GM12878 (cell line): ENCODE measurements around the gene CENPP.

Experiments
- ATF7 ChIP-seq: fragments of 450-650 bp; IDR thresholded peaks from 2 replicates; pipeline ENCODE4 v1.6.1; 2016; ENCODE audit warnings: low read depth, mild to moderate bottlenecking
- FOXM1 ChIP-seq: IDR thresholded peaks from 2 replicates; pipeline ENCODE4 v1.6.1; 2012; ENCODE audit warnings: low read depth, mild to moderate bottlenecking, inconsistent platforms, low read length, moderate library complexity
- GABPA ChIP-seq: IDR thresholded peaks from 2 replicates; pipeline ENCODE4 v1.6.1; 2014; ENCODE audit warnings: antibody characterized with exemption, low read depth, mild to moderate bottlenecking, inconsistent platforms
- JUND ChIP-seq: IDR thresholded peaks from 2 replicates; pipeline ENCODE4 v1.6.1; 2012; ENCODE audit warnings: low read depth, mild to moderate bottlenecking, low read length, improper control_type of control experiment, moderate library complexity
- POLR2A ChIP-seq: IDR thresholded peaks from 2 replicates; pipeline ENCODE4 v1.6.1; 2011; ENCODE audit warnings: low read depth, mild to moderate bottlenecking, low read length
- SMC3 ChIP-seq: IDR thresholded peaks from 2 replicates; pipeline ENCODE4 v1.6.1; 2011; ENCODE audit warnings: low read length, improper control_type of control experiment, borderline replicate concordance
- SRF ChIP-seq, 2 experiments: IDR thresholded peaks; 2 replicates each; pipeline ENCODE4 v1.6.1; 2011; ENCODE audit warnings: low read depth in 2 of 2, low read length in 2 of 2, mild to moderate bottlenecking in 1 of 2, moderate library complexity in 1 of 2
- YY1 ChIP-seq: IDR thresholded peaks from 2 replicates; pipeline ENCODE4 v1.6.1; 2011; ENCODE audit warnings: low read depth, mild to moderate bottlenecking, low read length
- ZZZ3 ChIP-seq: IDR thresholded peaks from 2 replicates; pipeline ENCODE4 v1.6.1; 2011; ENCODE audit warnings: low read depth; ENCODE audit not compliant: control insufficient read depth, insufficient read length

DNA sequence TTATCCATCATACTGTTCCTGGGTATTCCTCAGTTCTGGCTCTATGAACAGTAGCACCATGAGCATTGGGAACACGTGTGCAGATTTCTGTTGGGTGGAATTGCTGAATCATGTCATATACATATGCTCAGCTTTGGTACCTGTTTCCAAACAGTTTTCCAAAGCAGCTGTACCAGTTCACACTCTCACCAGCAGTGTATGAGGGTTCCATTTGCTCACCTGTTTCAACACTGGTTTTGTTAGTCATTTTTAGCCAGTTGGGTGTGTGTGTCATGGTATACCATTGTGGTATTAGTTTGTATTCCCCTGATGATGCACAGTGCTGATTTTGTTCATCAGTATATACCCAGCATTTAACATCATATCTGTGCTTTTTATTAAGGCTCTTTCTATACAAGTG lies 266.8 kb downstream of the CENPP start:
- no peak for TF ChIP-seq JUND
- TF ChIP-seq POLR2A: no peak
- TF ChIP-seq ZZZ3: no peak
- no peak for TF ChIP-seq FOXM1
- TF ChIP-seq SMC3: no peak
- TF ChIP-seq SRF (IDR thresholded peaks at IDR 0.05; ENCODE audit: low read depth in 2 of 2, low read length in 2 of 2): no peak
- TF ChIP-seq YY1: no peak
- TF ChIP-seq GABPA: no peak
- no peak for TF ChIP-seq ATF7
